Neuronal stem cell (in vitro differentiated cells): ENCODE data around the gene JAK1.

Experiments used
- DNase-seq: peaks from one replicate; pipeline ENCODE4 v3.0.0-alpha.2; 2013; ENCODE audit warnings: low spot score
- H2AFZ ChIP-seq: one replicate; pipeline ENCODE4 v1.6.1; 2013; ENCODE audit warnings: mild to moderate bottlenecking, low read length, inconsistent platforms
- H2AK5ac ChIP-seq: 2 replicates; pipeline ENCODE4 v1.6.1; 2013; ENCODE audit warnings: low read depth, mild to moderate bottlenecking, inconsistent platforms, low read length, moderate library complexity, mixed read lengths
- H2BK120ac ChIP-seq: 2 replicates; pipeline ENCODE4 v1.6.1; 2013; ENCODE audit warnings: low read depth, mild to moderate bottlenecking, inconsistent platforms, low read length, moderate library complexity, mixed read lengths
- H2BK12ac ChIP-seq: one replicate; pipeline ENCODE4 v1.6.1; 2013; ENCODE audit warnings: low read length, inconsistent platforms
- H2BK15ac ChIP-seq: 2 replicates; pipeline ENCODE4 v1.6.1; 2013; ENCODE audit warnings: mild to moderate bottlenecking, low read length, inconsistent platforms, mixed read lengths
- H2BK5ac ChIP-seq: one replicate; pipeline ENCODE4 v1.6.1; 2013; ENCODE audit warnings: inconsistent platforms, mild to moderate bottlenecking, low read length, moderate library complexity
- H3K14ac ChIP-seq: one replicate; pipeline ENCODE4 v1.6.1; 2013; ENCODE audit warnings: low read length, inconsistent platforms
- H3K18ac ChIP-seq: 2 replicates; pipeline ENCODE4 v1.6.1; 2013; ENCODE audit warnings: low read length, inconsistent platforms
- H3K23ac ChIP-seq: 2 replicates; pipeline ENCODE4 v1.6.1; 2013; ENCODE audit warnings: low read depth, mild to moderate bottlenecking, mixed read lengths, low read length, inconsistent platforms; ENCODE audit not compliant: poor library complexity
- H3K27ac ChIP-seq: replicated peaks from 3 replicates; pipeline ENCODE4 v1.5.1; 2013; ENCODE audit warnings: low read length, inconsistent platforms
- H3K27me3 ChIP-seq, 3 experiments: 2 replicates each; pipeline ENCODE4 v1.6.1; 2013; ENCODE audit warnings: low read length in 3 of 3, mild to moderate bottlenecking in 2 of 3, inconsistent platforms in 1 of 3, low read depth in 1 of 3, mixed read lengths in 1 of 3, moderate library complexity in 1 of 3; ENCODE audit not compliant: control insufficient read depth in 3 of 3, insufficient read depth in 3 of 3
- H3K36me3 ChIP-seq, 2 donors: replicated peaks in 1 of 2; 2 replicates each; pipeline ENCODE4 v1.6.1; 2013; ENCODE audit warnings: low read length in 2 of 2; ENCODE audit not compliant: control insufficient read depth in 2 of 2, insufficient read depth in 2 of 2
- H3K4ac ChIP-seq: 2 replicates; pipeline ENCODE4 v1.6.1; 2013; ENCODE audit warnings: inconsistent platforms, mild to moderate bottlenecking, low read length, moderate library complexity
- H3K4me1 ChIP-seq, 2 donors: 1 replicate in 1 of 2; 2 replicates in 1 of 2; pipeline ENCODE4 v1.6.1; 2013; ENCODE audit warnings: low read length in 2 of 2, low read depth in 1 of 2; ENCODE audit not compliant: control insufficient read depth in 2 of 2, insufficient read depth in 1 of 2
- H3K4me2 ChIP-seq: one replicate; pipeline ENCODE4 v1.6.1; 2013; ENCODE audit warnings: mild to moderate bottlenecking, low read length, inconsistent platforms; ENCODE audit not compliant: insufficient read depth, poor library complexity, severe bottlenecking
- H3K4me3 ChIP-seq, 2 donors: 2 replicates each; pipeline ENCODE4 v1.5.1; 2013; ENCODE audit warnings: low read length in 2 of 2, mild to moderate bottlenecking in 2 of 2, inconsistent platforms in 1 of 2, moderate library complexity in 1 of 2
- H3K79me1 ChIP-seq: one replicate; pipeline ENCODE4 v1.6.1; 2013; ENCODE audit warnings: low read depth, mild to moderate bottlenecking, inconsistent platforms, low read length, moderate library complexity
- H3K9ac ChIP-seq: one replicate; pipeline ENCODE4 v1.6.1; 2013; ENCODE audit warnings: mild to moderate bottlenecking, low read depth, low read length, inconsistent platforms; ENCODE audit not compliant: poor library complexity
- H3K9me3 ChIP-seq, 2 donors: replicated peaks in 1 of 2; 2 replicates each; pipeline versions ENCODE3 to v1.6.1; 2013; ENCODE audit warnings: low read length in 2 of 2, mild to moderate bottlenecking in 2 of 2, inconsistent platforms in 1 of 2, low read depth in 1 of 2, mixed read lengths in 1 of 2, moderate library complexity in 1 of 2; ENCODE audit not compliant: control insufficient read depth in 2 of 2, insufficient read depth in 1 of 2
- H4K8ac ChIP-seq: one replicate; pipeline ENCODE4 v1.6.1; 2013; ENCODE audit warnings: low read depth, mild to moderate bottlenecking, inconsistent platforms, low read length, moderate library complexity
- H4K91ac ChIP-seq: one replicate; pipeline ENCODE4 v1.6.1; 2013; ENCODE audit warnings: low read length, low read depth, mild to moderate bottlenecking, inconsistent platforms; ENCODE audit not compliant: poor library complexity
- WGBS, 2 donors: extraction: QIAGEN DNeasy Blood & Tissue Kit; methylation state at CpG; one replicate each; pipeline ENCODE4 v1.1.7; 2013; ENCODE audit warnings: missing lambda C conversion rate in 2 of 2, mixed read lengths in 1 of 2; ENCODE audit not compliant: insufficient read length in 2 of 2, insufficient replicate concordance in 1 of 2; ENCODE audit errors: extremely low coverage in 2 of 2; 5-methylcytosine and 5-hydroxymethylcytosine counted together

The JAK1 gene

DNA sequence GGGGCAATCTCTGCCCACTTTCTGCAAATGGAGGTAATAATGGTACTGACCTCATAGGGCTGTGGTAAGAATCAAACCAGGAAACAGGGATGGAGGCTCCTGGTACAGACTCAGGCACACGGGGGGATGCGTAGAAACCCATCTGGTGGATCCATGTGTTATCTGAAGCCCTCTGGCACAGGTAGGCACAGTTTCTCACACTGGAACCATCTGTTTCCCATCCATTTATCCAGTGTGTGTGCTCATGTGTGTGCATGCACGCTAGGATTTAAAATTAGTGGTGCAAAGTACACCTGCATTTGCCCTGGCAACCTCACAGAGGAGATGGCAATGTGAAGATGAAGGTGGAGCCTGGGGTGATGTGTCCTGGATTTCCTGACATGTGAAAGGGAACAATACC, 118.2 kb downstream of the JAK1 start:
- H3K79me1 ChIP-seq, result no peaks in the 10 kb centered on the region
- H3K27ac ChIP-seq, result no peak overlapping the region
- H3K9me3 ChIP-seq, result no peaks in the 10 kb centered on the region
- no peaks in the 10 kb centered on the region for H3K27me3 ChIP-seq
- H2AFZ ChIP-seq, result no peak overlapping the region
- no peak overlapping the region for H3K9ac ChIP-seq
- no peak overlapping the region for H3K4ac ChIP-seq
- peaks cover 0 to 61% of the 10 kb centered on the region in 2 donors for H3K36me3 ChIP-seq
- H3K23ac ChIP-seq, result no peak overlapping the region
- no peak overlapping the region for H2AK5ac ChIP-seq
- H2BK5ac ChIP-seq, result no peak overlapping the region
- no peak overlapping the region for H4K91ac ChIP-seq
- no peak overlapping the region for H2BK12ac ChIP-seq
- no peak overlapping the region for H3K4me2 ChIP-seq
- H3K14ac ChIP-seq, result no peak overlapping the region
- no peak overlapping the region for H3K18ac ChIP-seq
- no peak for DNase-seq
- no peak overlapping the region for H4K8ac ChIP-seq
- H3K4me1 ChIP-seq, result no peaks in the 10 kb centered on the region
- no CpG with 5 or more reads among the region's 3 CpGs for WGBS, 2 donors
- no peak overlapping the region for H2BK120ac ChIP-seq
- H2BK15ac ChIP-seq, result no peak overlapping the region
- no peak overlapping the region for H3K4me3 ChIP-seq

DNA sequence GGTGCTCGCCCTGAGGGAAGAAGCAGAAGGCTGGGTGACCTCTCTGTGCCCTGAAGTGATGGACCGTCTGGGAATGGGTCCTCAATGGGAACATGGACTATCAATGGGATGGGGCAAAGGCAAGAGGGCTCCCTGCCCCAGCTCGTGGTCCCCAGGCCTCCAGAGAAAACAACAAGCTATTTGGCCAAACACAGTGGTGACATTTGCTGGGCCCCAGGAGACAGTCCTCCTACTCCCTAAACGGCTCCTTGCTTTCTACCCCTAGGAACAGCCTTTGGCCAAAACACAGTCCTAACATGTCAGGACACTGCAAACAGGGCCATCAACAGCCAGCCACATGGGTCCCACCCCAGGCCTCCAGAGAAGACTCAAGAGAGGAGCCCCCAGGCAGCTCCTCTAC, 118.7 kb downstream of the JAK1 start:
- H2AK5ac ChIP-seq, result no peak overlapping the region
- H3K27ac ChIP-seq, result no peak overlapping the region
- H3K9ac ChIP-seq, result peak overlapping the region; percentile 44
- H2BK120ac ChIP-seq, result no peak overlapping the region
- H2BK15ac ChIP-seq, result no peak overlapping the region
- DNase-seq, result no peak
- no CpG with 5 or more reads among the region's 4 CpGs for WGBS, 2 donors
- no peak overlapping the region for H3K14ac ChIP-seq
- H2AFZ ChIP-seq, result no peak overlapping the region
- H3K4ac ChIP-seq, result no peak overlapping the region
- H3K36me3 ChIP-seq, result peaks cover 0 to 57% of the 10 kb centered on the region in 2 donors
- no peaks in the 10 kb centered on the region for H3K79me1 ChIP-seq
- no peak overlapping the region for H3K4me2 ChIP-seq
- no peaks in the 10 kb centered on the region for H3K27me3 ChIP-seq
- no peak overlapping the region for H2BK12ac ChIP-seq
- no peak overlapping the region for H3K4me3 ChIP-seq
- no peak overlapping the region for H3K23ac ChIP-seq
- H4K8ac ChIP-seq, result no peak overlapping the region
- no peak overlapping the region for H2BK5ac ChIP-seq
- H3K4me1 ChIP-seq, result no peaks in the 10 kb centered on the region
- H4K91ac ChIP-seq, result no peak overlapping the region
- H3K9me3 ChIP-seq, result no peaks in the 10 kb centered on the region
- no peak overlapping the region for H3K18ac ChIP-seq

DNA sequence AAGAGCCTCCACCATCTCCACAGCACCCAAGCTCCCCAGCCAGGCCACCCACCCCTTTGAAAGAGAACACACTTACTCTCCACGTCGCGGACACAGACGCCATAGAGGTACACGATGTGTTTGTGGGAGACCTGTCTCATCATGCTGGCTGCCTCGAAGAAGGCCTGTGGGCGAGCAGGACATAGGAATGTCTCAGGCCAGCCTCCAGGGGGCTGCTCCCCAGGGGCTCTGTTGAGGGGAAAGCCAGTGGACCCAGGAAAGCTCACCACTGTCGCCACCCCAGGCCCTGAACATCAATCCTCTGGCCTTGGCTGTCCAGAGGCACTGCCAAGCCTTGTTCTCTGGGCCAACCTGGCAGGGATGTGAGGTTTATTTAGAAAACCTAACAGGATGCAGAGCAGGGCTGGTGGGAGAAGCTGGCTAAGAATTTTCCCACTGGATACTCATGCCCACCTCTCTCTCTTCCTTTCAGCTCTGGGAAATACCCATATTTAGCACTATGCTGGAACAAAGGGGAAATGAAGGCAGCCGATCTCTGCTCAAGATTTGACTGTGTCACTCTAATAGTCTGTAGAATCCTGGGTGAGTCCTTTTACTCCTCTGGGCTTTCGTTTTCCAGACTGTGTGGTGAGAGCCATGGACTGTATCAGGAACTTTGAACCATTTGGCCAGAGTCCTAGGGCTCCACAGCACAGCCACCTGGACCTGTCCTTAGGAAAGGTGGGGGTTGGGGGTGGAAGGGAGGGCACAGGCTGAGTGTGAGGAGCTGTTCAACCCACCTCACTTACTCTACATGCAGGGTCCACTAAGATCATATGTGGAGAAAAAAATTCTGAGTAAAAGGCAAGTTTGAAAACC, 119.5 kb downstream of the JAK1 start:
- H3K4me2 ChIP-seq, result no peak overlapping the region
- no peak overlapping the region for H4K91ac ChIP-seq
- no peak overlapping the region for H3K4ac ChIP-seq
- no peak overlapping the region for H3K27ac ChIP-seq
- no peak for DNase-seq
- H3K4me1 ChIP-seq, result no peaks in the 10 kb centered on the region
- no peak overlapping the region for H2BK5ac ChIP-seq
- peaks cover 0 to 55% of the 10 kb centered on the region in 2 donors for H3K36me3 ChIP-seq
- H2BK12ac ChIP-seq, result no peak overlapping the region
- H2BK120ac ChIP-seq, result no peak overlapping the region
- H3K23ac ChIP-seq, result no peak overlapping the region
- H2AFZ ChIP-seq, result no peak overlapping the region
- H3K27me3 ChIP-seq, result no peaks in the 10 kb centered on the region
- H4K8ac ChIP-seq, result no peak overlapping the region
- no peak overlapping the region for H3K9ac ChIP-seq
- no peaks in the 10 kb centered on the region for H3K9me3 ChIP-seq
- no peak overlapping the region for H3K14ac ChIP-seq
- no peaks in the 10 kb centered on the region for H3K79me1 ChIP-seq
- no peak overlapping the region for H3K18ac ChIP-seq
- no peak overlapping the region for H2AK5ac ChIP-seq
- no peak overlapping the region for H2BK15ac ChIP-seq
- no peak overlapping the region for H3K4me3 ChIP-seq
- no CpG with 5 or more reads among the region's 10 CpGs for WGBS, 2 donors

DNA sequence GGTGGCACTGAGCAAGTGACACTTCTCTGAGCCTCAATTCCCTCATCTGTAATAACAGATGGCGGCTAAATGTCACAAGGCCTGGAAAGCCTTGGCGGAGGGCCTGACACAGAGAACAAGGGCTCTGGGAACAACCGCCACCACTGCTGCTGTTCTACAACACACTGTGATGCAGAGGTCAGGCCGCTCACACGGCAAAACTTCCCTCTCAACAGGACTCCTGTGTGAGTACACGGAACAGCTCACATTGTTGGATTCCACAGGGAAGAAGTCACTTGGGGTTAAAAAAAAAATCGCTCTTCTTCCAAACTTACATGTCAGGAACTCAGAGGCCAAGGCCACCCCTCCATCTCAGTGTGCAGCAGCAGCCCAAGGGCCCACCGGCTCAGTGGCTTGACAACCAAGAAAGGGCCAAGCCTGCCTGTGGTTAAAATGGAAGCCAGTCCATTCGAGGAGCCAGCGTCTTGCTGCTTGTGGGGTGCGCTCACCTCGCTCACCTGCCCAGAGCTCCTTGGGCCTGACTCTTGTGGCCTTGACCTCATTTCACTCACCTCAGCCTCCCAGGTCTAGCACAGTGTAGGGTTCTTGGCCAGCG, 120.4 kb downstream of the JAK1 start:
- Histone ChIP-seq H3K4me1 (peaks cover 0 to 4% of the 10 kb centered on the region in 2 donors), H2BK120ac (no peak overlapping the region), H3K27me3 (no peaks in the 10 kb centered on the region), H3K4me3 (no peak overlapping the region), H2AK5ac (no peak overlapping the region), H3K23ac (no peak overlapping the region), H4K91ac (no peak overlapping the region), H2BK15ac (no peak overlapping the region), H3K14ac (no peak overlapping the region), H3K18ac (no peak overlapping the region), H4K8ac (no peak overlapping the region), H3K79me1 (no peaks in the 10 kb centered on the region), H3K27ac (no peak overlapping the region), H2BK12ac (no peak overlapping the region), H2BK5ac (no peak overlapping the region), H3K36me3 (peaks cover 0 to 59% of the 10 kb centered on the region in 2 donors), H2AFZ (no peak overlapping the region), H3K9me3 (no peaks in the 10 kb centered on the region), H3K9ac (no peak overlapping the region), H3K4ac (no peak overlapping the region), H3K4me2 (no peak overlapping the region)
- no CpG with 5 or more reads among the region's 13 CpGs for WGBS, 2 donors
- no peak for DNase-seq
